ENCODE measurements around the gene NDST4. TPM values are rescaled to one million over a fixed set of nuclear protein-coding genes. Genes with fewer than 3 reads are reported as not detected.

Gene NDST4
- total and polyA plus RNA-seq, 10 donors, result 0.06 to 7.7 (median 1.3) TPM; not detected in 2

DNA sequence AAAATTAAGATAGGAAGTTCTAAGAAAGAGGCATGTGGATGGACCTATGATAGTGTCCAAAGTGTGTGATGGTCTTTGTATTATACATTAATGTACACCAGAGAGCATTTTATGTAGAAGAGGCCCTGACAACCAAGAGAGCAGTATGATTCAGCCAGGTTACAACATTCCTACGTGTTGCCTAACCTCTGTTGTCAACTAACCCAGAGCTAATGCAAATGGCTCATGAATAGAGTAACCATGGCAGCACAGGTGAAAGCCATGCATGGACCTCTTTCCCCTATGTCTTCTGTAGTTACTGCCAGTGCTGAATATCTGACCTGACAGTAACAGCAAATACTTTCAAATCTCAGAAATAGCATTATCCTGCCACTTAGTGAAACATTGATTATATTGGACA, 255.6 kb downstream of the NDST4 start:
- TF ChIP-seq POLR2A (IDR thresholded peaks at IDR 0.05) (no peak), POLR2AphosphoS5 (IDR thresholded peaks at IDR 0.05) (no peak)
- TF ChIP-seq, protein P1, sequence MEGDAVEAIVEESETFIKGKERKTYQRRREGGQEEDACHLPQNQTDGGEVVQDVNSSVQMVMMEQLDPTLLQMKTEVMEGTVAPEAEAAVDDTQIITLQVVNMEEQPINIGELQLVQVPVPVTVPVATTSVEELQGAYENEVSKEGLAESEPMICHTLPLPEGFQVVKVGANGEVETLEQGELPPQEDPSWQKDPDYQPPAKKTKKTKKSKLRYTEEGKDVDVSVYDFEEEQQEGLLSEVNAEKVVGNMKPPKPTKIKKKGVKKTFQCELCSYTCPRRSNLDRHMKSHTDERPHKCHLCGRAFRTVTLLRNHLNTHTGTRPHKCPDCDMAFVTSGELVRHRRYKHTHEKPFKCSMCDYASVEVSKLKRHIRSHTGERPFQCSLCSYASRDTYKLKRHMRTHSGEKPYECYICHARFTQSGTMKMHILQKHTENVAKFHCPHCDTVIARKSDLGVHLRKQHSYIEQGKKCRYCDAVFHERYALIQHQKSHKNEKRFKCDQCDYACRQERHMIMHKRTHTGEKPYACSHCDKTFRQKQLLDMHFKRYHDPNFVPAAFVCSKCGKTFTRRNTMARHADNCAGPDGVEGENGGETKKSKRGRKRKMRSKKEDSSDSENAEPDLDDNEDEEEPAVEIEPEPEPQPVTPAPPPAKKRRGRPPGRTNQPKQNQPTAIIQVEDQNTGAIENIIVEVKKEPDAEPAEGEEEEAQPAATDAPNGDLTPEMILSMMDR (IDR thresholded peaks at IDR 0.05 in 8 of 11, conservative IDR thresholded peaks at IDR 0.05 in 3 of 11), result no peak
- Histone ChIP-seq H3K4me3 (no peak overlapping the region), H3K36me3 (no peaks in the 10 kb centered on the region), H3K9me3 (peaks cover 0 to 9% (median 3%) of the 10 kb centered on the region in 8 donors), H3K4me1 (no peaks in the 10 kb centered on the region), H3K27ac (no peak overlapping the region), H3K27me3 (replicated peaks in 1 of 7) (no peaks in the 10 kb centered on the region)
- WGBS, 5 donors, result 39 to 73% (median 64%) methylated on average over 1 of the region's 1 CpG
- intact Hi-C loops (cut with DNase I; ENCODE audit: low total_unique reads), result no loop called here
- DNase-seq, result no peak

GRCh38 chr4:114839986-114840385, 273.4 kb downstream of the NDST4 start:
- peaks cover 0 to 7% (median 0%) of the 10 kb centered on the region in 8 donors for H3K9me3 ChIP-seq
- TF ChIP-seq POLR2A (IDR thresholded peaks at IDR 0.05) (no peak), POLR2AphosphoS5 (IDR thresholded peaks at IDR 0.05) (no peak)
- TF ChIP-seq, protein P1 (IDR thresholded peaks at IDR 0.05 in 8 of 11, conservative IDR thresholded peaks at IDR 0.05 in 3 of 11), result no peak
- intact Hi-C loops (cut with DNase I; ENCODE audit: low total_unique reads), result no loop called here
- no peaks in the 10 kb centered on the region for H3K36me3 ChIP-seq
- no peak overlapping the region for H3K4me3 ChIP-seq
- WGBS, 5 donors, result 51 to 72% (median 56%) methylated on average over 1 of the region's 1 CpG
- H3K27ac ChIP-seq, result no peak overlapping the region
- DNase-seq, result no peak
- no peaks in the 10 kb centered on the region for H3K4me1 ChIP-seq
- no peaks in the 10 kb centered on the region for H3K27me3 ChIP-seq (replicated peaks in 1 of 7)

- TF ChIP-seq POLR2A (IDR thresholded peaks at IDR 0.05), result no peak
- TF ChIP-seq, protein P1 (IDR thresholded peaks at IDR 0.05 in 8 of 11, conservative IDR thresholded peaks at IDR 0.05 in 3 of 11), result no peak
- no peak for TF ChIP-seq POLR2AphosphoS5 (IDR thresholded peaks at IDR 0.05)
- H3K4me1 ChIP-seq, result no peaks in the 10 kb centered on the region
- H3K36me3 ChIP-seq, result no peaks in the 10 kb centered on the region
- H3K27me3 ChIP-seq (replicated peaks in 1 of 7), result no peaks in the 10 kb centered on the region
- WGBS, 5 donors, result 78 to 98% (median 82%) methylated on average over 2 of the region's 2 CpGs
- H3K4me3 ChIP-seq, result no peak overlapping the region
- H3K9me3 ChIP-seq, result no peaks in the 10 kb centered on the region
- no peak for DNase-seq
- H3K27ac ChIP-seq, result no peak overlapping the region
- intact Hi-C loops (cut with DNase I; ENCODE audit: low total_unique reads), result no loop called here
These were observed 282.8 kb downstream of the NDST4 start for GRCh38 chr4:114830628-114831027.

GRCh38 chr4:114827651-114828050, 285.8 kb downstream of the NDST4 start:
- TF ChIP-seq, protein P1 (IDR thresholded peaks at IDR 0.05 in 8 of 11, conservative IDR thresholded peaks at IDR 0.05 in 3 of 11), result no peak
- TF ChIP-seq POLR2AphosphoS5 (IDR thresholded peaks at IDR 0.05) (no peak), POLR2A (IDR thresholded peaks at IDR 0.05) (no peak)
- Histone ChIP-seq H3K9me3 (no peaks in the 10 kb centered on the region), H3K4me1 (no peaks in the 10 kb centered on the region), H3K36me3 (no peaks in the 10 kb centered on the region), H3K27me3 (replicated peaks in 1 of 7) (no peaks in the 10 kb centered on the region), H3K4me3 (no peak overlapping the region), H3K27ac (no peak overlapping the region)
- intact Hi-C loops (cut with DNase I; ENCODE audit: low total_unique reads), result no loop called here
- WGBS, 5 donors, result 59 to 71% (median 65%) methylated on average over 5 of the region's 5 CpGs
- DNase-seq, result no peak

Measured in spleen (tissue), 11 donors.